CD4-positive, alpha-beta T cell (primary cell): ENCODE measurements around the gene MAPKAPK3. TPM values are rescaled to one million over a fixed set of nuclear protein-coding genes. Genes with fewer than 3 reads are reported as not detected.

Experiments used
- ATAC-seq: fragments of 200-7000 bp; cut with Tn5 transposase; one replicate; pipeline ENCODE4 v1.10.0; 2022; ENCODE audit warnings: mild to moderate bottlenecking; ENCODE audit not compliant: poor library complexity
- CTCF ChIA-PET: fragments of 350-600 bp; sonication (Branson Sonifier 250); formaldehyde crosslinking; loops from one replicate; lab custom pipeline; 2021; ENCODE audit warnings: antibody characterized with exemption, inconsistent platforms; lab: Charles Lee
- POLR2A ChIA-PET: fragments of 350-600 bp; sonication (Branson Sonifier 250); formaldehyde crosslinking; loops from one replicate; lab custom pipeline; 2021; ENCODE audit warnings: antibody characterized with exemption, inconsistent platforms; lab: Charles Lee
- DNase-seq, 14 experiments: peaks; one replicate each; pipeline ENCODE4 v3.0.0-alpha.2; 2013 to 2020; ENCODE audit warnings: mixed read lengths in 2 of 14
- H3K27ac ChIP-seq, 2 donors: one replicate each; pipeline versions ENCODE4 v1.5.1 to v1.7.0; 2013; ENCODE audit warnings: low read length in 2 of 2, low read depth in 1 of 2, mild to moderate bottlenecking in 1 of 2
- H3K27me3 ChIP-seq, 2 experiments: 1 replicate in 1 of 2; 2 replicates in 1 of 2; pipeline versions ENCODE4 v1.6.1 to v1.7.0; 2013; ENCODE audit warnings: low read length in 2 of 2, control low read depth in 1 of 2, mild to moderate bottlenecking in 1 of 2, moderate library complexity in 1 of 2; ENCODE audit not compliant: insufficient read depth in 2 of 2, control insufficient read depth in 1 of 2
- H3K36me3 ChIP-seq: one replicate; pipeline ENCODE4 v1.6.1; 2013; ENCODE audit warnings: low read length, control low read depth; ENCODE audit not compliant: insufficient read depth
- H3K4me1 ChIP-seq: one replicate; pipeline ENCODE4 v1.6.1; 2013; ENCODE audit warnings: low read length, control low read depth; ENCODE audit not compliant: insufficient read depth
- H3K4me3 ChIP-seq: one replicate; pipeline ENCODE4 v1.5.1; 2013; ENCODE audit warnings: mild to moderate bottlenecking, low read length, moderate library complexity
- H3K9me3 ChIP-seq, 2 experiments: 1 replicate in 1 of 2; 2 replicates in 1 of 2; pipeline versions ENCODE4 v1.6.1 to v1.7.0; 2013; ENCODE audit warnings: low read length in 2 of 2, mild to moderate bottlenecking in 2 of 2, control low read depth in 1 of 2, moderate library complexity in 1 of 2; ENCODE audit not compliant: control insufficient read depth in 1 of 2, insufficient read depth in 1 of 2
- H3K27ac Mint-ChIP-seq: one replicate; pipeline ENCODE4 v1.8.0; 2020; ENCODE audit warnings: mixed read lengths
- H3K27me3 Mint-ChIP-seq: one replicate; pipeline ENCODE4 v1.8.0; 2021; ENCODE audit warnings: mixed read lengths
- H3K36me3 Mint-ChIP-seq: one replicate; pipeline ENCODE4 v1.8.0; 2021; ENCODE audit warnings: low read depth, mixed read lengths
- H3K4me1 Mint-ChIP-seq: one replicate; pipeline ENCODE4 v1.8.0; 2021; ENCODE audit warnings: low read depth, mixed read lengths
- H3K4me3 Mint-ChIP-seq: one replicate; pipeline ENCODE4 v1.8.0; 2020; ENCODE audit warnings: mild to moderate bottlenecking, mixed read lengths
- H3K9me3 Mint-ChIP-seq: one replicate; pipeline ENCODE4 v1.8.0; 2020; ENCODE audit warnings: mixed read lengths
- CTCF ChIP-seq: fragments of 200-600 bp; IDR thresholded peaks from one replicate; pipeline ENCODE4 v1.8.0; 2022; ENCODE audit warnings: antibody characterized with exemption, mild to moderate bottlenecking
- intact Hi-C, 2 experiments: fragments of 100-400 bp; cut with DNase I in 1 of 2; cut with micrococcal nuclease in 1 of 2; formaldehyde crosslinking; loops; one replicate each; pipeline versions ENCODE4 v1.15.1 to v1.9.0; 2023 to 2025; cut with DNase I, micrococcal nuclease
- total RNA-seq, 174 experiments: library from RNA in 2 of 174; stranded (reverse) in 2 of 174; gene quantifications; one replicate each; pipeline ENCODE4 v1.2.3 and lab custom pipeline; 2021 to 2026

Gene MAPKAPK3
- total RNA-seq, 2 experiments from 2014 or later: 16.4 to 16.6 TPM

DNA sequence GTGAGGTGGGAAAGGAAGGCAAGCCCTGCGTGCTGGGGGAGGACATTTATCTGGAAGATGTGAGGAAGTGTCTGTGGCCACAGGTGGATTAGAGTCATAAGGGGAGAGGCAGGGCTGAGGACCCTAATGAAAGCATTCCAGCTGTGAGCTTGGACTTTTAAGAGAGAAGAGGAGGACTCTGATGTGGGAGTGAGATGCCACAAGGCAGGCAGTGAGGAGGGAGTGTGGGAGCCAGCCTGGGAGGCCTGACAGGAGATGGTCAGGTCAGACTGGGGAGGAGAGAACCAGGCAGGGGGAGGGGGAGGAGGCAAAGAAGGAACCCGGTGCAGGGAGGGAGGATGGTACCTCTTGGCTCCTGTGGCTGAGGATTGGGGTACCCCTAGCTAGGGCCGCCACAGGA, 21.0 kb downstream of the MAPKAPK3 start:
- H3K27ac Mint-ChIP-seq: peak overlapping the region; percentile 65
- no peak for ATAC-seq
- ChIA-PET CTCF (interaction anchor here (0.6 kb wide), 1 partner anchor 23 kb away, joined by 3 read pairs; no protein-coding TSS in a partner anchor), POLR2A (no interaction called here)
- no peak overlapping the region for H3K4me3 Mint-ChIP-seq
- H3K27ac ChIP-seq: no peak overlapping the region
- peaks cover 57% of the 10 kb centered on the region for H3K36me3 Mint-ChIP-seq
- peaks cover 54% of the 10 kb centered on the region for H3K4me1 ChIP-seq
- no peaks in the 10 kb centered on the region for H3K9me3 ChIP-seq
- no peaks in the 10 kb centered on the region for H3K9me3 Mint-ChIP-seq
- TF ChIP-seq CTCF: no peak
- H3K4me1 Mint-ChIP-seq: peaks cover 44% of the 10 kb centered on the region
- no peak overlapping the region for H3K4me3 ChIP-seq
- H3K36me3 ChIP-seq: peaks cover 55% of the 10 kb centered on the region
- intact Hi-C loops: loop anchor here in 1 of 2 experiments (5.0 kb wide), 1 partner anchor 791 kb away; no protein-coding TSS in a partner anchor
- H3K27me3 Mint-ChIP-seq: no peaks in the 10 kb centered on the region
- no peak for DNase-seq
- H3K27me3 ChIP-seq: no peaks in the 10 kb centered on the region

DNA sequence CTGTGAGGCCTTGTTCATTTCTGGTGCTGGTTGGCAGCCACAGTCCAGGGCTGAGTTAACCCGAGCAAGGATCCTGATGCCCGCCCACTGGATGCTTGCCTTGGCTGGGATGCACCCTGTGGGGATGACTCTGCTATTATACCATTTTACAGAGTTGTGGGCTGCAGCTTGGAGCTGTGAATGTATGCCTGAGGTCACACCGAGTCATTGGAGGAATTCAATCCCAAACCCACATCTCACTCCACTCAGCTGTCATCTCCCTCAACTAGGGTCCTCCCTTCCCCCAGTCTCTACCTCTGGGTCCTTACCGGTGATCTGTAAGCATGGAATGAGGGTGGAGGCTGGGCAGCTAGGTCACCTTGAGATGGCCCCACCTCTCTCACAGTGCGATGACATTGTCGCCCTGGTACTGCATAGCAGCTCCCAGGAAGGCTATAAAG, 22.1 kb downstream of the MAPKAPK3 start:
- no peak for ATAC-seq
- Mint-ChIP-seq H3K9me3 (no peaks in the 10 kb centered on the region), H3K27ac (peak overlapping the region; percentile 55), H3K4me3 (no peak overlapping the region), H3K4me1 (peaks cover 33% of the 10 kb centered on the region), H3K36me3 (peaks cover 58% of the 10 kb centered on the region), H3K27me3 (no peaks in the 10 kb centered on the region)
- H3K4me1 ChIP-seq: peaks cover 44% of the 10 kb centered on the region
- H3K36me3 ChIP-seq: peaks cover 66% of the 10 kb centered on the region
- no peak overlapping the region for H3K4me3 ChIP-seq
- no peaks in the 10 kb centered on the region for H3K27me3 ChIP-seq
- H3K9me3 ChIP-seq: no peaks in the 10 kb centered on the region
- no peak for TF ChIP-seq CTCF
- no peak for DNase-seq
- intact Hi-C loops: loop anchor here in 1 of 2 experiments (5.0 kb wide), 1 partner anchor 792 kb away; no protein-coding TSS in a partner anchor
- ChIA-PET POLR2A (no interaction called here), CTCF (no interaction called here)
- no peak overlapping the region for H3K27ac ChIP-seq

- no peak overlapping the region for H3K4me3 ChIP-seq
- Mint-ChIP-seq H3K4me3 (no peak overlapping the region), H3K36me3 (peaks cover 79% of the 10 kb centered on the region), H3K4me1 (peaks cover 11% of the 10 kb centered on the region), H3K27me3 (no peaks in the 10 kb centered on the region), H3K9me3 (no peaks in the 10 kb centered on the region), H3K27ac (no peak overlapping the region)
- H3K27me3 ChIP-seq: no peaks in the 10 kb centered on the region
- intact Hi-C loops: no loop called here
- no peaks in the 10 kb centered on the region for H3K9me3 ChIP-seq
- H3K27ac ChIP-seq: no peak overlapping the region
- TF ChIP-seq CTCF: no peak
- no peak for ATAC-seq
- peaks cover 13% of the 10 kb centered on the region for H3K4me1 ChIP-seq
- ChIA-PET POLR2A (no interaction called here), CTCF (no interaction called here)
- H3K36me3 ChIP-seq: peaks cover 88% of the 10 kb centered on the region
- DNase-seq: no peak
These were observed 25.4 kb downstream of the MAPKAPK3 start for GRCh38 chr3:50642382-50642781.
